NCI-H748 (cell line): ENCODE data around the gene POLR1C.
"Not testable (repeated sequence)": the region's sequence is repeated elsewhere in the genome, so short reads cannot be mapped to it uniquely, and the experiment has no call there.

ENCODE experiments used
- DNase-seq: peaks from one replicate; lab custom pipeline; 2025; ENCODE audit not compliant: unreplicated experiment; lab: John Stamatoyannopoulos, UW

POLR1C gene

DNA sequence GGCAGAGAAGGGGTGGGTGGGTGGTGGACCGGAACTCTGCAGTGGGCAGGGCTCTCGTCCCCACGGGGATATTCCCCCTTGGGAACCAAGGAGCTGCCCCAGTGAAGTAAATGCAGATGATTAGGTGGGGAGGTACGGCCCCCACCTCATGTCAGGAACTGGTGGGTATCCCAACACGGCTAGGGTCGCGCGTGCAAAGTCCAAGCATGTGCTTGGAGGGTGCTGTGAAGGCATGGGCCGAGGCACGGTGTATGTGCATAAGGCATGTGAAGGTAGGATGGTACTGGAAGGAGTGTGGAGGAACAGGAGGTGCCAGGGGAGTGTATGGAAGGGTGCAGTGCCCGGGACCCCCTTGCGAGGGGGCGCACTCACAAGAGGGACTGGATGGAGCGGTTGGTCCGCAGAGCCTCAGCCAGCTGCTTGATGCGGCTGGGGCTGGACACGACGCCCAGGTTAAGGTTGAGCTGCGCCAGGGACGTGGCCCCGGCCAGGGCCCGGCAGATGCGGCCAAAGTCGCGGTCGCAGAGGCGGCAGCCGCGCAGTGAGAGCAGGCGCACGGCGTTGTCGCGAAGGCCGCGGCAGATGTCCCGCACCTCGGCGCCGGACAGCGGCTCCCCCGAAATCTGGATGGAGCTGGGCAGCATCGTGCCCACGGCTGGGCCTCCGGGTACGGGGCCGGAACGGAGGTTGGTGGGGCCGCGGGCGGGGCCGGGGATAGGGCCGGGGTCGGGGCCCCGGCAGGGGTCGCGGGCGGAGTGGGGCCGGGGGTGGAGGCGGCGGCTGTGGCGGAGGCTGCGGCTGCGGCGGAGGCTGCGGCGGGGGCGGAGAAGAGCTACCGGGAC is 7.5 kb upstream of the POLR1C start:
- DNase-seq = peak; percentile 52

- DNase-seq = peak; percentile 92
Observed at GRCh38 chr6:43509984-43510826, 6.7 kb upstream of the POLR1C start, which contains the start of gene LRRC73. TSS of gene LRRC73 (minus strand) at chr6:43510346. CDS start at chr6:43509785, 561 bp downstream.

DNA sequence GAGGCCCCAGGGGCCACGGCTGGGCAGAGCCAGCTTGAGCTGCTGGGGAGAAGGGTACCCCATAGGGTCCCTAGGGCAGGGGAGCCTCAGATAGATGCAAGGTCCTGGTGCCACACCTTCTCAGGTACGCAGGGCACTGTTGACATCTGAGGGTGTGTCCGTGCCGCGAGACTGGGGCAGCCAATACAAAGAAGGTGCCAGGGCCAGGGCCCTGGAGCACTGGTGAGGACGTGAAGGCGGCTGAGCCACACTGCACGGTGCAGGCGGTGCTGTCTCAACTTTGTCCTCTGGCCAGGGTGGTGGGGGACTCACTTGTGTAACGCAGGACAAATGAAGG is 6.1 kb upstream of the POLR1C start:
- DNase-seq = peak; percentile 83

DNA sequence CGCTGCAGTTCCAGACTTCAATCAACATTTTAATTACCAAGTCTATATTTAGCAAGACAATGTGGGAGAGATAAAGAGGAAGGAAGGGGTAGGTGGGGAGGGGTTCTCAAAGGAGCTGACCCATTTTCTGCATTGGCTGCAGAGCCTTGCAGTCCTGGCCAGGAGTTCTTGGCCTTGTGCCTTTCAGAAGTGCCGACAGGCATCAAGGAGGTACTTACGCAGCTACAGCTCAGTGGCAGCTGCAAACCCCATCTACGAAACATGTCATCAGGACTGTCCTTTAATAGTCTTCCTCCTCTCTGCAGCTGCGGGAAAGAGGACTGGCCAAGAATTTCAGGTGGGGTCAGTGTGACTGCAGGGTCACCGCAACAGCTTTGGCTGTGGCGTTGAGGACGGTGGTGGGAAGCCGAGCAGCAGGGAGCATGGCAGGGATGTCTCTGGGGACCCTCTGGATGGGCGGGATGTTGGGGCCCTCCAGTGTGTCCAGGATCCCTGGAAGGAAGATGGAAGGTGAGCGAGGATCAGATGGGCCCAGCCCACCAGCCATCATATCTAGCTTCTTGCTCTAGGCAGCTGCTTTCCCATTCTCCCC is 5.0 kb upstream of the POLR1C start:
- no peak for DNase-seq

GRCh38 chr6:43515808-43516207 is 1.1 kb upstream of the POLR1C start:
- peak; percentile 22 for DNase-seq

GRCh38 chr6:43516367-43516696 is 557 bp upstream of the POLR1C start:
- no peak for DNase-seq

GRCh38 chr6:43517505-43518357 is 842 bp downstream of the POLR1C start:
- DNase-seq = peak; percentile 44

GRCh38 chr6:43520097-43520496 is 3.2 kb downstream of the POLR1C start:
- no peak for DNase-seq

DNA sequence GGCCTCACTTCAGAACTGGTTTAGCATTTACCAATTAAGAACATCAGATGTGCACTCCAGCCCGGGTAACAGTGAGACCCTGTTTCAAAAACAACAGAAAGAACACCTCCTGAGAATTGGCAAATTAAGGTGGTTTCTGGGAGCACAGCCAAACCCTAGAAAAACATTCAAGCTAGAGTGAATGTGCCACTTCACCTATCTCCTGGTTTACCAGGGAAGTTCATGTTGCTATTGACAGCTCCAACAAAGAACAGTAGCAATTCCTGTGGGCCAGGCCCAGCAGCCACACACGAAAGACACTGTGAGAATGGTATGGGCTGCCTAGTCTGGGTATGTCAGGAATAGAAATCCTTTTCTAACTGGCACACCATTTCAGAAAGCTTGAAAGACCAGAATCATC is 4.9 kb downstream of the POLR1C start:
- DNase-seq = no peak

GRCh38 chr6:43522547-43523261 is 5.8 kb downstream of the POLR1C start:
- DNase-seq = no peak

DNA sequence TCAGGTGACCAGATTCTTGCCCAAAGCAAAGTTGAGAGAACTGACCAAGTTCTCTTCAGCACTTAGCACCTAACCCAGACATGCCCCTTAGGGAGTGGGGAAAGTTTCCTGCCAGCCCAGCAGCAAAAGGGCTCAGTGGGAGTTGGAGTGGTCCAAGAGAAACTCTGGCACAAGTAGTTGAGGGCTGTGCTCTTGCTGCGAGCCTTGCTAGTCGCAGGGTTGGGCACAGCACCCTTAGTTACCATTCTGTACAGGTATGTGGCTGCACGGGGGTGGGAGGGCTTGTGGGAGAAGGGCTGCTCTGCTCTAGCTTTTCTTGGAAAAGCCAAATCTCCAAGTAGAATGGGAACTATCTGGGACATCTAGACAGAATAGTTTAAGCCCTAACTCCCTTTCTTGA is 6.4 kb downstream of the POLR1C start:
- DNase-seq = no peak

DNA sequence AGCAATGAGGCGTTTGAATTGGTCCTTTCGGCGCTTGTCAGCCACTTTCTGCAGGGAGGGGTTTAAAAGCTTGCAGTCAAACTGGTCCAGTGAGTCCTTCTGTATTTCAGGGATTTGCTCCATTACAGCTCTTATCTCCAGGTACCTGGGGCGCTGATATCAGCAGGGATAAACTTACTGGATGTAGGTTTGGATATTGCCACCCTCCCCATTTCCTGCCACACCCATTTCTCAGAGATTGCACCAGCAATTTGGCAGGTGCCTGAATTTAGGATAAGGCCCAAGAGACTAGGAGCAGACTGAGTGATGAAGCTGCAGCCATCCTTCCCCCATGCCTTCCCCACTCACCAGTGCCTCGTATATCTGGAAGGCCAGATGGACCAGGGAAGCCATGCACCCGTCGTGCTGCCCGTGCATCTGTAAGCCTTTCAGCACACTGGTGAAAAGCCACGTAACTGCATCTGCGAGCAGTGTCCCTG is 7.6 kb downstream of the POLR1C start:
- no peak for DNase-seq

GRCh38 chr6:43532201-43532600 is 15.3 kb downstream of the POLR1C start:
- no peak for DNase-seq

DNA sequence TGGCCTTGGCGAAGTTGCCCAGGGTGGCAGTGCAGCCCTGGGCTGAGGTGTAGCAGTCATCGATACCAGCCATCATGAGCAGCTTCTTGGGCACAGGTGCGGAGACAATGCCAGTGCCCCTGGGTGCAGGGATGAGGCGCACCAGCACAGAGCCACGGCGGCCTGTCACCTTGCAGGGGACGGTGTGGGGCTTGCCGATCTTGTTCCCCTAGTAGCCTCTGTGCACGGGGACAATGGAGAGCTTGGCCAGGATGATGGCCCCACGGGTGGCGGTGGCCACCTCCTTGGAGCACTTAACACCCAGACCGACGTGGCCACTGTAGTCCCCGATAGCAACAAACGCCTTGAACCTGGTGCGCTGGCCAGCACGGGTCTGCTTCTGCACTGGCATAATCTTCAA is 22.1 kb downstream of the POLR1C start:
- not testable (repeated sequence) for DNase-seq

DNA sequence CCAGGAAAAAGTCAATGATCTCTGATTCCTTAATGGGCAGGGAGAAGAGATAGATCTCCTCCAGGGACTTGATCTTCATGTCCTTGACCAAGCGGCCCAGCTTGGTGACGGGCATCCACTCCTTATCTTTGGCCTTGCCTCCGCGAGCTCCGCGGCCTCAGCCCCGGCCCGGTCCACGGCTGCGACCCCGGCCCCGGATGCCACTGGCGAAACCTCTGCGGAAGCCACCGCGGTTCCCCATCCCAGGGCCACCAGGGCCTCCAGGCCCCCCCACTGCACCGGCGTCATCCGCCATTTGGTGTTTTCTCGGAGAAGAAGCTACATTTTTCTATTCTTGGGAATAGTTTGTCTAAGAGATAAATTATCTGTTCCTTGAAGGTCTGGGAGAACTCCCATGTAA is 22.5 kb downstream of the POLR1C start:
- DNase-seq = not testable (repeated sequence)

- no peak for DNase-seq
Observed at GRCh38 chr6:43540507-43540906, 23.6 kb downstream of the POLR1C start.

DNA sequence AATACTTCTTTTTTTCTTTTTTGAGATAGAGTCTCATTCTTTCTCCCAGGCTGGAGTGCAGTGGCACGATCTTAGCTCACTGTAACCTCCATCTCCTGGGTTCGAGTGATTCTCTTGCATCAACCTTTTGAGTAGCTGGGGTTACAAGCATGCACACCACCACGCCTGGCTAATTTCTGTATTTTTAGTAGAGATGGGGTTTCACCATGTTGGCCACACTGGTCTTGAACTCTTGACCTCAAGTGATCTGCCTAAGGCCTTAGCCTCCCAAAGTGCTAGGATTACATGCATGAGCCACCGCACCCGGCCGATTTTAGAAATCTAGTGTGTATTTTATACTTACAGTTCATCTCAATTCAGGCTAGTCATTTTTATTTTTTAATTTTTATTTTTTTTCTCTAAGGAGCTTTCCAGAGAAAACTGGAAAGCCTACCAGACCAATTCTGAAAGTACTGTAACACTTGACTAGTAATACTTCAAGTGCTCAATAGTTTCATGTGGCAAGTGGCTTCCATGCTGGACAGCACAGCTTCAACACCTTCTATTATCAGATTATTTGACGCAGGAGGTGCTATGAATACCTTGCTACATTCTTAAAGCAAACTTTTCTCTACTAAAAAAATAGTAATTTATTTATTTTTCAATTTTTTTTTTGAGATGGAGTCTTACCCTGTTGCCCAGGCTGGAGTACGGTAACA is 25.0 kb downstream of the POLR1C start:
- no peak for DNase-seq

GRCh38 chr6:43544461-43544860 is 27.6 kb downstream of the POLR1C start:
- no peak for DNase-seq

- no peak for DNase-seq
Observed at GRCh38 chr6:43547222-43547621, 30.3 kb downstream of the POLR1C start.

- not testable (repeated sequence) for DNase-seq
Observed at GRCh38 chr6:43557620-43558019, 40.7 kb downstream of the POLR1C start.
